ENCODE data around the gene MAPK8IP1. TPM values are rescaled to one million over a fixed set of nuclear protein-coding genes. Genes with fewer than 3 reads are reported as not detected.
A peak's percentile ranks its signal among the peaks of the same experiment; 100 is the strongest.

MAPK8IP1 gene
- total and polyA plus RNA-seq, 12 donors: 14.5 to 73.7 (median 33.3) TPM

- peak overlapping the region in 2 of 5 donors; percentile 63 to 70 for H3K27ac ChIP-seq
- no peaks in the 10 kb centered on the region for H3K9me3 ChIP-seq (replicated peaks in 1 of 3)
- TF ChIP-seq CTCF (IDR thresholded peaks at IDR 0.05): no peak
- TF ChIP-seq POLR2A (IDR thresholded peaks at IDR 0.05): no peak
- peaks cover 0 to 4% of the 10 kb centered on the region in 2 donors for H3K36me3 ChIP-seq (replicated peaks in 1 of 2)
- H3K4me1 ChIP-seq (replicated peaks in 1 of 2): peaks cover 6 to 36% of the 10 kb centered on the region in 2 donors
- peak in 1 of 7 donors; percentile 12 for DNase-seq
- WGBS, 4 donors: 86 to 95% (median 90%) methylated on average over 6 of the region's 6 CpGs
- no peak overlapping the region for H3K4me3 ChIP-seq
- H3K27me3 ChIP-seq: no peaks in the 10 kb centered on the region
- intact Hi-C loops (cut with DNase I): no loop called here
These were observed 35.4 kb downstream of the MAPK8IP1 start for GRCh38 chr11:45920531-45921477.

GRCh38 chr11:45921561-45922424 lies 36.3 kb downstream of the MAPK8IP1 start:
- H3K36me3 ChIP-seq (replicated peaks in 1 of 2): no peaks in the 10 kb centered on the region
- WGBS, 4 donors: 17 to 40% (median 21%) methylated on average over 5 to 54 of the region's 54 CpGs
- peak in 6 of 7 donors; percentile 40 to 60 (median 50) for DNase-seq
- H3K27ac ChIP-seq: peak overlapping the region in 2 of 5 donors; percentile 63 to 70
- intact Hi-C loops (cut with DNase I): no loop called here
- peaks cover 6 to 27% of the 10 kb centered on the region in 2 donors for H3K4me1 ChIP-seq (replicated peaks in 1 of 2)
- no peaks in the 10 kb centered on the region for H3K9me3 ChIP-seq (replicated peaks in 1 of 3)
- no peaks in the 10 kb centered on the region for H3K27me3 ChIP-seq
- H3K4me3 ChIP-seq: peak overlapping the region in 2 of 4 donors; percentile 13 to 59
- TF ChIP-seq POLR2A (IDR thresholded peaks at IDR 0.05) (peak in 1 of 2 donors; percentile 15), CTCF (IDR thresholded peaks at IDR 0.05) (no peak)

- intact Hi-C loops (cut with DNase I): no loop called here
- WGBS, 4 donors: 1% methylated on average over 29 to 71 of the region's 73 CpGs; no CpG with 5 or more reads in 2 of the 4 donors
- TF ChIP-seq CTCF (IDR thresholded peaks at IDR 0.05): no peak
- TF ChIP-seq POLR2A (IDR thresholded peaks at IDR 0.05): no peak
- no peaks in the 10 kb centered on the region for H3K9me3 ChIP-seq (replicated peaks in 1 of 3)
- H3K4me1 ChIP-seq (replicated peaks in 1 of 2): peaks cover 0 to 20% of the 10 kb centered on the region in 2 donors
- peak within 1 kb of the TSS in 2 of 5 donors; percentile 63 to 70 for H3K27ac ChIP-seq
- H3K4me3 ChIP-seq: peak within 1 kb of the TSS in 2 of 4 donors; percentile 13 to 59
- H3K36me3 ChIP-seq (replicated peaks in 1 of 2): no peaks in the 10 kb centered on the region
- peak in 5 of 7 donors; percentile 28 to 67 (median 57) for DNase-seq
- H3K27me3 ChIP-seq: no peaks in the 10 kb centered on the region
These were observed 37.1 kb downstream of the MAPK8IP1 start, which contains the start of gene LARGE2 for GRCh38 chr11:45922425-45923082. LARGE2 (plus strand) TSS chr11:45922656; CDS start chr11:45922883, 227 bp downstream.

All from adrenal gland (tissue), 12 donors.